Activated naive CD4-positive, alpha-beta T cell treated with anti-CD3 and anti-CD28 coated beads for 36 hours (primary cell): ENCODE results near the gene SPPL2B. TPM values are rescaled to one million over a fixed set of nuclear protein-coding genes. Genes with fewer than 3 reads are reported as not detected.

ENCODE experiments used
- CTCF ChIA-PET: fragments of 350-600 bp; sonication (Branson Sonifier 250); formaldehyde crosslinking; loops from one replicate; lab custom pipeline; 2021; ENCODE audit warnings: antibody characterized with exemption; lab: Charles Lee
- DNase-seq: peaks from one replicate; pipeline ENCODE4 v3.0.0-alpha.2; 2020
- H3K27ac Mint-ChIP-seq: one replicate; pipeline ENCODE4 v1.8.0; 2021; ENCODE audit warnings: mild to moderate bottlenecking, mixed read lengths
- H3K27me3 Mint-ChIP-seq: one replicate; pipeline ENCODE4 v1.8.0; 2021; ENCODE audit warnings: low read depth, mixed read lengths
- H3K36me3 Mint-ChIP-seq: one replicate; pipeline ENCODE4 v1.8.0; 2021; ENCODE audit warnings: low read depth, mixed read lengths
- H3K4me1 Mint-ChIP-seq: one replicate; pipeline ENCODE4 v1.8.0; 2021; ENCODE audit warnings: low read depth, mixed read lengths
- H3K4me3 Mint-ChIP-seq: one replicate; pipeline ENCODE4 v1.8.0; 2021; ENCODE audit warnings: mild to moderate bottlenecking, moderate library complexity, mixed read lengths
- H3K9me3 Mint-ChIP-seq: one replicate; pipeline ENCODE4 v1.8.0; 2021; ENCODE audit warnings: mixed read lengths
- intact Hi-C: fragments of 100-400 bp; cut with micrococcal nuclease; formaldehyde crosslinking; loops from one replicate; pipeline ENCODE4 v1.15.1; 2023
- total RNA-seq, 2 experiments: library from RNA; stranded (reverse); gene quantifications; one replicate each; pipeline ENCODE4 v1.2.3, GENCODE V29; 2021

Gene SPPL2B
- total RNA-seq, 2 experiments from 2014 or later = 56.8 to 59.6 TPM

DNA sequence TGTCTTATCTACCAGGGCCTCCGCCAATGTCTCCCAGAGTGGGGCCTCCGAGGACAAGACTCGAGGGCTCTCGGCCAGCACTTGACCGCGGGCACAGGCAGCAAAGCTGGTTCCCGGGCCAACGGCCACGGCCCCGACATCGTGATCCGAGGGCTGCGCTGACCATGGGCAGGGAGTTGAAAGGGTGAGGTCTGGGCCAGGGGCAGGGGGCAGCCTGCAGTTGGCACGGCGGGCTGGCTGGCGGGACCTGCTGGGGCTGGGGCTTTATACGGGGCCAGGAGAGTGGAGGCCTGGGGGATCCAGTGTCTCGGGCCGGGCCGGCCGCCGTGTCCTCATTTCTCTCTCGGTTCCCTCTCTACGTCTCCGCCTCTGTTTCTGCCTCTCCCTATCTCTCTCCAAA is 10.7 kb upstream of the SPPL2B start:
- DNase-seq = no peak
- CTCF ChIA-PET = interaction anchor here (0.8 kb wide), 1 partner anchor 74 kb away, joined by 3 read pairs; no protein-coding TSS in a partner anchor
- intact Hi-C loops = no loop called here
- H3K4me3 Mint-ChIP-seq = no peak overlapping the region
- no peaks in the 10 kb centered on the region for H3K4me1 Mint-ChIP-seq
- peaks cover 22% of the 10 kb centered on the region for H3K27me3 Mint-ChIP-seq
- peaks cover 2% of the 10 kb centered on the region for H3K36me3 Mint-ChIP-seq
- no peak overlapping the region for H3K27ac Mint-ChIP-seq
- peaks cover 14% of the 10 kb centered on the region for H3K9me3 Mint-ChIP-seq

DNA sequence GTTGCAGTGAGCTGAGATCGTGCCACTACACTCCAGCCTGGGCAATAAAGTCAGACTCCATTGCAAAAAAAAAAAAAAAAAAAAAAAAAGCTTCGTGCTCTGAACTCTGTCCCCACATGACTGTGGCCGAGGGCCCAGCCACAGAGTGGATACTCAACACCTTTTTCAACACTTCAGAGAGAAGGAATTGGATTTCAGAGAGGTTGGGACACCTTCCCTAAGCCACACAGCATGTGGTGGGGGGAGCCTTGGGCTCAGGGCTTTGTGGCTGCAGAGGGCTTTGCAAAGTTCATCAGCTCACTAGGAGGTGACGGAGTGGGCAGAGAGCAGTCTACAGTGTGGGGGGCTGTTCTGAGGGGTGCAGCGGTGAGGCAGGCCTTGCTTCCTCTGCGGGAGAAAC is 9.6 kb upstream of the SPPL2B start:
- CTCF ChIA-PET = interaction anchor here (0.6 kb wide), 1 partner anchor 406 kb away, joined by 3 read pairs; no protein-coding TSS in a partner anchor
- H3K4me1 Mint-ChIP-seq = no peaks in the 10 kb centered on the region
- intact Hi-C loops = no loop called here

DNA sequence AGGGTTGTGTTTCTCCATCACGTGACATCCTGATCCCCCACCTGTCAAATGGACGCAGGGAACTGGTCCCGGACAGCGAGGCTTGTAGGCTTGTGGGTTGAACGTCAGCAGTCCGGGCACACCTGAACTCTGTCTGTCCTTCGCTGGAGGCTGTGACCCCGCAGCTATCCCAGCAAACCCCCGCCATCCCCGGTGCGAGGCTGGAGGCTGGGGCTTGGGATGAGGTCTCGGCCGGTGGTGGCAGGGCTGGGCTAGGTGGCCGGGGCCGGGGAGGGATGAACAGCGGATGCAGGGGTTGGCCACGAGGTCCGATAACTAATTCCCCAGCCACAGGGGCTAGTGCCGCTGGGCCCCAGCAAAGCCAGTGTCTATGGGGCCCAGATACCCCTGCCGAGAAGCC is 8.9 kb upstream of the SPPL2B start:
- Mint-ChIP-seq H3K36me3 (peaks cover 7% of the 10 kb centered on the region), H3K4me1 (peaks cover under 1% of the 10 kb centered on the region), H3K27me3 (peaks cover 9% of the 10 kb centered on the region), H3K4me3 (no peak overlapping the region), H3K27ac (no peak overlapping the region), H3K9me3 (peaks cover 14% of the 10 kb centered on the region)
- CTCF ChIA-PET = no interaction called here
- no peak for DNase-seq
- intact Hi-C loops = no loop called here

More for the DNA sequence above, 9.6 kb upstream of the SPPL2B start:
- H3K27ac Mint-ChIP-seq = no peak overlapping the region
- H3K4me3 Mint-ChIP-seq = no peak overlapping the region
- peaks cover 14% of the 10 kb centered on the region for H3K9me3 Mint-ChIP-seq
- peaks cover 14% of the 10 kb centered on the region for H3K27me3 Mint-ChIP-seq
- peaks cover 4% of the 10 kb centered on the region for H3K36me3 Mint-ChIP-seq
- no peak for DNase-seq

DNA sequence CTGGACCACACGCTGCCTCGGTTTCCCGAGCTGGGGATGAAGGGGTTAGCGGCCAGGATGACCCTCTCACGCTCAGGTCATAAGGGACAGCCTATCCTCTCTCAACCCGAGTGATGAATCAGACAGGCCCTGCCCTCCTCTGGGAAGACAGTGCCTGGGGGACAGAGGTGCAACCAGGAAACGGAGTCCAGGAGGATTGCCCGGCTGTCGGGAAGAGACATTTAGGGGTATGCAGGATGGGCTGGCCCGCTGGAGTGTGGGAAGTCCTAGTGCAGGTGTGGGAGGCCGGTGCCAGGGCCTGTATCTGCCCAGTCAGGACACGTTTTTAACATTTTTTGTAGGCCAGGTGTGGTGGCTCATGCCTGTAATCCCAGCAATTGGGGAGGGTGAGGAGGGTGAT is 8.4 kb upstream of the SPPL2B start:
- H3K4me1 Mint-ChIP-seq = peaks cover 6% of the 10 kb centered on the region
- H3K27ac Mint-ChIP-seq = no peak overlapping the region
- H3K9me3 Mint-ChIP-seq = peaks cover 10% of the 10 kb centered on the region
- peaks cover 4% of the 10 kb centered on the region for H3K27me3 Mint-ChIP-seq
- intact Hi-C loops = no loop called here
- CTCF ChIA-PET = no interaction called here
- H3K36me3 Mint-ChIP-seq = peaks cover 7% of the 10 kb centered on the region
- no peak for DNase-seq
- H3K4me3 Mint-ChIP-seq = no peak overlapping the region

DNA sequence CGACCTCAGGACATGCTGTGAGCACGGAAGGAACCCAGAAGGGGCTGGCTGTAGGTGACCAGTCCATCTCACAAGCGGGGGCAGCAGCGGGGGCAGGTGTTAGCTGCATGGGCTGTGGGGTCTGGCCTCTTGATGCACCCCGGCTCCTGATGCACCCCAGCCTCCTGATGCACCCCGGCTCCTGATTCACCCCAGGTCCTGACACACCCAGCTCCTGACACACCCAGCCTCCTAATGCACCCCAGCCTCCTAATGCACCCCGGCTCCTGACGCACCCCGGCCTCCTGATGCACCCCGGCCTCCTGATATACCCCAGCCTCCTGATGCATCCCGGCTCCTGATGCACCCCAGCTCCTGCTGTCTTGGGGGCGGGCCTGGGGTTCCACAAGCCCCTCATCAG is 7.5 kb upstream of the SPPL2B start:
- peaks cover 15% of the 10 kb centered on the region for H3K4me1 Mint-ChIP-seq
- H3K27ac Mint-ChIP-seq = no peak overlapping the region
- H3K4me3 Mint-ChIP-seq = no peak overlapping the region
- intact Hi-C loops = no loop called here
- no peak for DNase-seq
- H3K9me3 Mint-ChIP-seq = peaks cover 1% of the 10 kb centered on the region
- no peaks in the 10 kb centered on the region for H3K27me3 Mint-ChIP-seq
- CTCF ChIA-PET = no interaction called here
- H3K36me3 Mint-ChIP-seq = peaks cover 15% of the 10 kb centered on the region

DNA sequence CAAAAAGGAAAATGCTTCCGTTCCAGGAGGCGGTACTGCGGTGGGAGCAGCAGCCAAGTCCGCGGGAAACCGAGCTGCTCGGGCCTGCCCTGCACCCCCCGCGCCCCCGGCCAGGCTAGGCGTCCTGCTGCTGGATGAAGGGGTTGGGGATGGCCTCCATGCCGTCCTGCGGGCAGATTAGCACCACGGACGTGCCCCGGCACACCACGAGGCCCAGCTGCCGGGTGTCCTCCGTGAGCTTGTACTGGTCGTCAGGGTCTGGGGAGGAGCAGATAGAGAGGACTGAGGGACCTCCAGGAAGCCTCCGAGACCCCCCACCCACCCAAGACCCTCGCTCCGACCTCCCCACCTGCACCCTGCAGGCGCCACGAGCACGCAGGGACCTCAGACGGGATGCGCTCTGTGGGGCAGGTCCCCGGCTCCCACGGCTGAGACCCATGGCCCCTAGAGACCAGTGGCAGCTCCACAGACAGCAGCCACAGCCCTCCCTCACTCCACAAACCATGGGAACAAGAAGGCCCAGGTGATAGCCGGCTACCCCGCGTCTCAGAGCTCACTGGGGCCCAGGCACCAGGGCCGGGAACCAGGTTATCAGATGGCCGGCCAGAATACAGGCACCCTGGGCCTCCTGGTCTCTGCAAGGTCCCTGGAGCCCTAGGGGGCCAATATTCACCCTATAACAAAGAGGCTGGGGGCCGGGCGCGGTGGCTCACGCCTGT is 6.8 kb upstream of the SPPL2B start:
- peaks cover 23% of the 10 kb centered on the region for H3K4me1 Mint-ChIP-seq
- no peak overlapping the region for H3K27ac Mint-ChIP-seq
- CTCF ChIA-PET = interaction anchor here (0.5 to 0.6 kb wide), 2 partner anchors 20 to 150 kb away, joined by 3 read pairs; no protein-coding TSS in a partner anchor
- H3K27me3 Mint-ChIP-seq = no peaks in the 10 kb centered on the region
- H3K4me3 Mint-ChIP-seq = no peak overlapping the region
- no peak for DNase-seq
- peaks cover 18% of the 10 kb centered on the region for H3K36me3 Mint-ChIP-seq
- intact Hi-C loops = no loop called here
- H3K9me3 Mint-ChIP-seq = no peaks in the 10 kb centered on the region

DNA sequence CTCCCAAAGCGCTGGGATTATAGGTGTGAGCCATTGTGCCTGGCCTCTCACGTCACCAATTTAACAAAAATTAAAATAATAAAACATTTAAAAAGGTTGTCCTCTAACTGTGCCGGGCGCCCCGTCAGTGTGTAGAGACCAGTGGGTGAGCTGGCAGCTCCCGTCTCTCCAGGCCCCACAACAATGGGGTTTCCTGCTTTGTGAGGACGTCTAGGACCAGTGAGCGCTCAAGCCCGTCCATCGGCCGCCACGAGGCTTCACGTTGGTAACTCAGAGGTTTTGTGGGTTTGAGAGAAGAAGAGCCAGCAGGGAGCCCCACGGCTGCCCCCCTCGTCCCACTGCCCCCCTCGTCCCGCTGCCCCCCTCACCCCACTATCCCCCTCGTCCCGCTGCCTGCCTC is 4.8 kb upstream of the SPPL2B start:
- no peaks in the 10 kb centered on the region for H3K9me3 Mint-ChIP-seq
- intact Hi-C loops = no loop called here
- no peak overlapping the region for H3K27ac Mint-ChIP-seq
- H3K4me3 Mint-ChIP-seq = no peak overlapping the region
- no peak for DNase-seq
- no peaks in the 10 kb centered on the region for H3K27me3 Mint-ChIP-seq
- H3K36me3 Mint-ChIP-seq = peaks cover 26% of the 10 kb centered on the region
- CTCF ChIA-PET = interaction anchor here (0.7 kb wide), 1 partner anchor 21 kb away, joined by 4 read pairs; no protein-coding TSS in a partner anchor
- peaks cover 34% of the 10 kb centered on the region for H3K4me1 Mint-ChIP-seq

DNA sequence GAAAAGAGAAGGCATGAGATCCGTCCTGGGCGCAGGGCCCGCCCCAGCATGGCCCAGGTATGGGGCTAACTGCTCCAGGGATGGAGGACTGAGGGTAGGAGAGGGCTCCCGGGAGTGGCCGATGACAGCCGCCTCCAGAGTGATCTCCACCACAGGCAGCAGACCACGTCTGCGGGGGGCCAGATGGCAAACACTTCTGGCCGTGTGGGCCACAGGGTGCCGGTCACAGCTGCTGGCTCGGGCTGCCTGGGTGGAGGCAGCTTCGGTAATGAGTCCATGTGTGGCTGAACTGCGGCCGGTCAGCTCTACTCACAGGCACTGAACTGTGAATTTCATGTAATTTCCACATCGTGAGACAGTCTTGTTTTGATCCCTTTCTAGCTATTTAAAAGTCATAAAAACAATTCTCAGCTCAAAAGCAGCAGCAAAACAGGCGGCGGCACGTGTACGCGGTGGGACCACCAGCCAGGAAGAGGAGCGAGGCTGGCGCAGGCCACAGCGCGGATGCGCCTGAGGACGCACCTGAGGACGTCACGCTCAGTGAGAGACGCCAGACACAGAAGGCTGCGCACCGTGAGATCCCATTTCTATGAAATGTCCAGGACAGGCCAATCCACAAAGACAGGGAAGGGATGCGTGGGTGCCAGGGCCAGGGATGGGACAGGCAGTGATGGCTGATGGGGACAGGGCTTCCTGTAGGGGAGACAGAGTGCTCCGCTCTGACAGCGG is 4.1 kb upstream of the SPPL2B start:
- Mint-ChIP-seq H3K27ac (no peak overlapping the region), H3K9me3 (no peaks in the 10 kb centered on the region)
- DNase-seq = no peak

DNA sequence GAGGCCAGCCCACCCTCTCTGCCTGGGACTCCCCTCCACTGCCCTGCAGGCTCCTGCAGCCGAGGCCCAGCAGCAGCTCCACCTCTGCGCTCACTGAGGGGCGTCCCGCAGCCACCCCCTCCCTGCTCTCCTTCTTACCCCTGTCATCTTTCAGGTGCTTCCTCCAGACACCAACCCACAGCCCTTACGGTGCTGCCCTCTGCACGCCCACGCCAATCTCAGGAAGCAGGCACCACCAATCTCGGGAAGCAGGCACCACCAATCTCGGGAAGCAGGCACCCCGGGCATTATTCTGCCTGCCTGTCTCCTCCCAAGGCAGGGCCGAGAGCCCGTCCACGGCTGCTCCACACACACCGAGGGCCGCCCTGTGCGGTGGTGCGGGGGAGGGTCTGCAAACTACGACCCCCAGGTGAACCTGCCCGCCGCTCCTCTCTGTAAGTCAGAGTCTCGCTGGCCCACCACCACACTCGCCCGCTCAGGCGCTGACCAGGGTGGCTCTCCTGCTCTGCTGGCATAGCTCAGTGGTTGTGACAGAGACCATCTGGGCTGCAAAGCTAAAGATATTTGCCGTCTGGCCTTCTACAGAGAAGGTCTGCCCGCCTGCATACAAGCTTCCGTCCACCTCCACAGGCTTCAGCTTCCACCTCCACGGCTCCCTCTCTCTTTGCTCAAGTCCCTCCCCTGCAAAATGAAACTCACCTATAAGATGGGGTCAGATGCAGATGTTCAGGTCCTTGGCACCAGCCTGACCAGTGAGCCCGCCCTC is 3.0 kb upstream of the SPPL2B start:
- intact Hi-C loops = loop anchor here (5.0 kb wide), 3 partner anchors 38 to 173 kb away; partner anchors contain the start of gene AP3D1
- H3K4me3 Mint-ChIP-seq = no peak overlapping the region
- H3K27ac Mint-ChIP-seq = no peak overlapping the region
- H3K27me3 Mint-ChIP-seq = no peaks in the 10 kb centered on the region
- DNase-seq = no peak
- H3K9me3 Mint-ChIP-seq = no peaks in the 10 kb centered on the region
- CTCF ChIA-PET = no interaction called here
- peaks cover 46% of the 10 kb centered on the region for H3K4me1 Mint-ChIP-seq
- H3K36me3 Mint-ChIP-seq = peaks cover 30% of the 10 kb centered on the region

More for the DNA sequence above, 4.1 kb upstream of the SPPL2B start:
- intact Hi-C loops = no loop called here
- Mint-ChIP-seq H3K27me3 (no peaks in the 10 kb centered on the region), H3K4me1 (peaks cover 37% of the 10 kb centered on the region), H3K36me3 (peaks cover 28% of the 10 kb centered on the region), H3K4me3 (no peak overlapping the region)
- CTCF ChIA-PET = interaction anchor here (0.7 kb wide), 1 partner anchor 22 kb away, joined by 4 read pairs; no protein-coding TSS in a partner anchor

DNA sequence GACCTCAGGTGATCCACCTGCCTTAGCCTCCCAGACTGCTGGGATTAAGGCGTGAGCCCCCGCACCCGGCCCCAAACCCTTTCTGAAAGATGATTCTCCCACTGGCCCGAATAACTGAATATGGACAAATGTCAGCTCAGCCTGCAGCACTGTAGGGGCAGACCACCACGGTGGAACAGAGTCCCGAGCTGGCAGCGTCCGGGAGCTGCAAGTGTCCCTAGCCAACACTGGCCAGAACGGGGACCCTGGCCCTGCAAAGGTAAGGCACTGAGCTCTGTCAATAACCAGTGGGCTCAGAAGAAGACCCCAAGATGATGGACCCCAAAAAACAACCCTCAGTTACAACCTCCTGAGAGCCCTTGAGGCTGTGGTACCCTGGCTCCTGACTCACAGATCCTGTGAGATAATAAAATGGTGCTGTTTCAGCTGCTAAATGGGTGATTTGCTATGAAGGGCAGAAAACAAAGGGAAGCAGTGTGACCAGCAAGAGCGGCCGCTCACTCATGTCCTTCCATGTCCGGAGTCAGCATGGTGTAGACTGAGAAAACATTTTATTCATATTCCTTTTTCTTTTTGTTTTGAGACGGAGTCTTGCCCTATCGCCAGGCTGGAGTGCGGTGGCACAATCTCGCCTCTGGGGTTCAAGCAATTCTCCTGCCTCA is 1.7 kb upstream of the SPPL2B start:
- no peaks in the 10 kb centered on the region for H3K27me3 Mint-ChIP-seq
- DNase-seq = no peak
- peak overlapping the region; percentile 96 for H3K4me3 Mint-ChIP-seq
- H3K9me3 Mint-ChIP-seq = no peaks in the 10 kb centered on the region
- H3K4me1 Mint-ChIP-seq = peaks cover 60% of the 10 kb centered on the region
- H3K27ac Mint-ChIP-seq = peak overlapping the region; percentile 94
- CTCF ChIA-PET = no interaction called here
- peaks cover 30% of the 10 kb centered on the region for H3K36me3 Mint-ChIP-seq
- intact Hi-C loops = loop anchor here (1.0 to 5.0 kb wide), 4 partner anchors 40 to 285 kb away; partner anchors contain the start of gene AP3D1

DNA sequence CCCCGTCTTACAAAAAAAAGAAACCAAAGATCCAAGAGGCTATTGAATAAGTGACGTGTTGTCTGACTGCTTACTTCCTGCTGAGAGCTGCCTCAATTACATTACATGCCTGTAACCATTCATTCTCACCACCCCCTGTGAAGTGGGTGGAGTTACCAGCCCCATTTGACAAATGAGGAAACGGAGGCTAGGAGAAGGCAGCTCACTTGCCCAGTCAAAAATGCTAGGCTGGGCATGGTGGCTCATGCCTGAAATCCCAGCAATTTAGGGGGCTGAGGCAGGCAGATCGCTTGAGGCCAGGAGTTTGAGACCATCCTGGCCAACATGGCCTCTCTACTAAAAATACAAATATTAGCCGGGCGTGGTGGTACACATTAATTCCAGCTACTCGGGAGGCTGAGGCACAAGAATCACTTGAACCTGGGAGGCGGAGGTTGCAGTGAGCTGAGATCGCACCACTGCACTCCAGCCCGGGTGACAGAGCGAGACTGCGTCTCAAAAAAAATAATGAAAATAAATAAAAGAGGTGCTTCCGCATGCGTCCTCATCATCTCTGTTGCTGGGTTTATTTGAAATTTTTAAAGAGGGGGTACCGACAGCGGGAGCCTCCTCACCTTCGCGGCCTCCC is 597 bp upstream of the SPPL2B start:
- peak; percentile 82 for DNase-seq
- intact Hi-C loops = loop anchor here (1.0 to 5.0 kb wide), 6 partner anchors 41 to 286 kb away; partner anchors contain the start of genes AP3D1, PLEKHJ1 and SF3A2
- Mint-ChIP-seq H3K4me1 (peaks cover 69% of the 10 kb centered on the region), H3K27me3 (no peaks in the 10 kb centered on the region), H3K4me3 (peak overlapping the region; percentile 96), H3K36me3 (peaks cover 28% of the 10 kb centered on the region), H3K27ac (peak overlapping the region; percentile 94), H3K9me3 (no peaks in the 10 kb centered on the region)
- CTCF ChIA-PET = no interaction called here
